Common myeloid progenitor, CD34-positive (primary cell): ENCODE measurements around the gene BCL2L2.

ENCODE experiments used
- CTCF ChIA-PET: fragments of 350-600 bp; sonication (Branson Sonifier 250); formaldehyde crosslinking; loops from one replicate; lab custom pipeline; 2021; ENCODE audit warnings: antibody characterized with exemption; lab: Charles Lee
- POLR2A ChIA-PET: fragments of 350-600 bp; sonication (Branson Sonifier 250); formaldehyde crosslinking; loops from one replicate; lab custom pipeline; 2021; ENCODE audit warnings: antibody characterized with exemption; lab: Charles Lee
- DNase-seq, 3 donors: peaks; one replicate each; pipeline versions ENCODE4 v3.0.0 to v3.0.0-alpha.2; 2013
- H3K27ac ChIP-seq, 2 experiments: 1 replicate in 1 of 2; 2 replicates in 1 of 2; pipeline ENCODE4 v1.7.0; 2013; ENCODE audit warnings: inconsistent platforms in 2 of 2, low read length in 2 of 2, mild to moderate bottlenecking in 2 of 2, low read depth in 1 of 2, moderate library complexity in 1 of 2; ENCODE audit not compliant: severe bottlenecking in 2 of 2, insufficient read depth in 1 of 2, poor library complexity in 1 of 2
- H3K27me3 ChIP-seq, 5 experiments: replicated peaks in 2 of 5; 1 replicate in 3 of 5; 2 replicates in 2 of 5; pipeline versions ENCODE4 v1.6.1 to v1.7.0; 2013; ENCODE audit warnings: low read length in 4 of 5, mild to moderate bottlenecking in 2 of 5, moderate library complexity in 2 of 5, inconsistent platforms in 1 of 5; ENCODE audit not compliant: insufficient read depth in 5 of 5, control insufficient read depth in 4 of 5
- H3K36me3 ChIP-seq, 4 experiments: 1 replicate in 2 of 4; 2 replicates in 2 of 4; pipeline versions ENCODE4 v1.6.1 to v1.7.0; 2013; ENCODE audit warnings: low read length in 3 of 4, control low read depth in 1 of 4, mild to moderate bottlenecking in 1 of 4; ENCODE audit not compliant: control insufficient read depth in 4 of 4, insufficient read depth in 4 of 4
- H3K4me1 ChIP-seq, 4 experiments: 1 replicate in 3 of 4; 2 replicates in 1 of 4; pipeline versions ENCODE4 v1.6.1 to v1.7.1; 2013; ENCODE audit warnings: low read length in 3 of 4, mild to moderate bottlenecking in 3 of 4, control low read depth in 1 of 4, inconsistent platforms in 1 of 4, moderate library complexity in 1 of 4; ENCODE audit not compliant: control insufficient read depth in 4 of 4, insufficient read depth in 4 of 4; ENCODE audit errors: control extremely low read depth in 1 of 4
- H3K4me3 ChIP-seq, 7 experiments: 1 replicate in 4 of 7; 2 replicates in 3 of 7; pipeline versions ENCODE4 v1.5.1 to v1.7.0; 2013; ENCODE audit warnings: mild to moderate bottlenecking in 7 of 7, low read length in 6 of 7, moderate library complexity in 6 of 7, inconsistent platforms in 2 of 7, low read depth in 2 of 7, control low read depth in 1 of 7; ENCODE audit not compliant: insufficient read depth in 4 of 7, control insufficient read depth in 1 of 7; ENCODE audit errors: extremely low read depth in 1 of 7
- H3K9me3 ChIP-seq, 5 experiments: 1 replicate in 4 of 5; 2 replicates in 1 of 5; pipeline versions ENCODE4 v1.6.1 to v1.7.1; 2013; ENCODE audit warnings: low read length in 4 of 5, mild to moderate bottlenecking in 2 of 5, inconsistent platforms in 1 of 5, low read depth in 1 of 5, moderate library complexity in 1 of 5; ENCODE audit not compliant: control insufficient read depth in 4 of 5, insufficient read depth in 2 of 5; ENCODE audit errors: control extremely low read depth in 1 of 5
- WGBS: methylation state at CpG from one replicate; pipeline ENCODE4 v1.1.5; 2013; ENCODE audit not compliant: insufficient coverage; 5-methylcytosine and 5-hydroxymethylcytosine counted together

The BCL2L2 gene

GRCh38 chr14:23335623-23336022, 29.0 kb downstream of the BCL2L2 start:
- H3K4me1 ChIP-seq = no peaks in the 10 kb centered on the region
- no peak overlapping the region for H3K4me3 ChIP-seq
- WGBS = 89% methylated on average over 2 of the region's 5 CpGs
- no peaks in the 10 kb centered on the region for H3K36me3 ChIP-seq
- H3K27me3 ChIP-seq = no peaks in the 10 kb centered on the region
- DNase-seq = peak in 1 of 3 donors; percentile 29
- ChIA-PET POLR2A (no interaction called here), CTCF (interaction anchor here (1.0 to 1.3 kb wide), 4 partner anchors 27 to 44 kb away, joined by 3 to 4 read pairs (median 3); no protein-coding TSS in a partner anchor)
- no peak overlapping the region for H3K27ac ChIP-seq
- peaks cover 0 to 4% (median 1%) of the 10 kb centered on the region in 5 experiments for H3K9me3 ChIP-seq

DNA sequence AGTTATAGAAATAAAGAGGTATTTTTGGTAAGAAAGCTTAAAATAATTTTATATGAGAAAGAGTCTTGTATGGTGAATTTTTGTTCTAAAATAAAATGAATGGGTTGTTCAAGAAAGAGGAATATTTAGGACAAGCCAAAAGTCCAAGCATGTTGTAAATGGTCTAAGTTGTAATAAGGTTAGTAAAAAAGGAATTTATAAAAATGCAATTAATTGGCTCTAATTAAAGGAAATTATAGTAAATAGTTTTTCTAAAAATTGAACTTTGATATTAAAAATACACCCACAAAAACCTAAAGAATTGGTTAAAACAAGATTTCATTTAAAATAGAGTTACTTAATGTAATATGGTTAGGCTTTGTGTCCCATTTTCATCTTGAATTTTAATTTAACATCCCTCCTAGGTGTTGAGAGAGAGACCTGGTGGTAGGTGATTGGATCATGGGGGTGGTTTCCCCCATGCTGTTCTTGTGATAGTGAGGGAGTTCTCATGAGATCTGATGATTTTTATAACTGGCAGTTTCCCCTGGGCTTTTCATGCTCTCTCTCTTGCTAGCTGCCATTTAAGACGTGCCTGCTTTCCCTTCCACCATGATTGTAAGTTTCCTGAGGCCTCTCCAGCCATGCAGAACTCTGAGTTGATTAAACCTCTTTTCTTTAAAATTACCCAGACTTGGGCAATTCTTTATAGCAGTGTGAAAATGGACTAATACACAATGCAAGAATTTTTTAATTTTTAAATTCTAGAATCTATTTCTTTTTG, 33.1 kb downstream of the BCL2L2 start:
- no peaks in the 10 kb centered on the region for H3K27me3 ChIP-seq
- no peak for DNase-seq
- H3K4me3 ChIP-seq = no peak overlapping the region
- no peak overlapping the region for H3K27ac ChIP-seq
- peaks cover 0 to 4% (median 1%) of the 10 kb centered on the region in 5 experiments for H3K9me3 ChIP-seq
- H3K4me1 ChIP-seq = no peaks in the 10 kb centered on the region
- no peaks in the 10 kb centered on the region for H3K36me3 ChIP-seq
- POLR2A ChIA-PET = interaction anchor here (0.6 kb wide), 1 partner anchor 190 kb away, joined by 3 read pairs; no protein-coding TSS in a partner anchor
- CTCF ChIA-PET = interaction anchor here (1.6 to 2.2 kb wide), 2 partner anchors 11 to 40 kb away, joined by 5 to 6 read pairs; no protein-coding TSS in a partner anchor
- no CpG with 5 or more reads among the region's 1 CpG for WGBS

- H3K4me1 ChIP-seq = no peaks in the 10 kb centered on the region
- H3K9me3 ChIP-seq = peaks cover 0 to 4% (median 1%) of the 10 kb centered on the region in 5 experiments
- H3K4me3 ChIP-seq = no peak overlapping the region
- peak in 1 of 3 donors; percentile 21 for DNase-seq
- ChIA-PET POLR2A (no interaction called here), CTCF (interaction anchor here (1.4 to 3.3 kb wide), 8 partner anchors 16 to 49 kb away, joined by 3 to 28 read pairs (median 6); partner anchors contain the start of gene PABPN1)
- H3K36me3 ChIP-seq = no peaks in the 10 kb centered on the region
- no peaks in the 10 kb centered on the region for H3K27me3 ChIP-seq
- H3K27ac ChIP-seq = no peak overlapping the region
- 89% methylated on average over 2 of the region's 3 CpGs for WGBS
Measured at GRCh38 chr14:23344481-23344880, 37.8 kb downstream of the BCL2L2 start.

DNA sequence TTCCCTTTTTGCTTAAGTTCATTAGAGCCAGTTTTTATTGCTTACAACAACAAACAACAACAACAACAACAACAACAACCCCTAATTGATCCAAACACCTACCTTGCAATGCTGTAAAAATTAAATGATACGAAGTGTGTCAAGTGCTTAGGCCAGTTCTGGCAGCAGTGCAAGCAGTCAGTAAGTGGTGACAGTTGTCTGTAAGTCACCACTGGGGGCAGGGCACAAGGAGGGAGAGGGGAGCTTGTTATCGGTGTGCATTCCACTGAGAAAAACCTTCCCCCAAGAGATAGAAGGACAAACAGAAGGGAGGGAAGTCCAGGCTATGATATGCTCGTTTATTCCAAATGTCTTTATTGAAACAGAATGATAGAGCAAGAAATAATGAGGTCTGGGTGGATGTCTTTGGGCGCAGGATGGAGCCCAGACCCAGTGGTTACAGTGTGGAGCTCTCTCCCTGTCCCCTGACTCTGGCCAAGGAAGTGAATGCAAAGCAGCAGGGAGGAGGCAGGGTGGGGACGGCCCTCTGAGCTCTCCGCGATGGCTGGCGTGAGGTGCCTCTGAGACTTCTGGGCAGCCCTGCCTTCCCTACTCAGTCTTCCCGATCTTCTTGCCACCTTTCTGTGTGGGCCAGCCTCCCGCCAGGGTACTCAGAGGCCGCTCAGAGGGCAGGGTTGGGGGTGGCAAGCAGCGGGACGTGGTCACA, 39.5 kb downstream of the BCL2L2 start:
- peaks cover 0 to 8% (median 0%) of the 10 kb centered on the region in 5 experiments for H3K27me3 ChIP-seq
- H3K9me3 ChIP-seq = no peaks in the 10 kb centered on the region
- H3K4me1 ChIP-seq = no peaks in the 10 kb centered on the region
- POLR2A ChIA-PET = no interaction called here
- WGBS = 93% methylated on average over 10 of the region's 13 CpGs
- H3K36me3 ChIP-seq = no peaks in the 10 kb centered on the region
- no peak overlapping the region for H3K4me3 ChIP-seq
- CTCF ChIA-PET = interaction anchor here (0.7 to 3.3 kb wide), 14 partner anchors 9 to 130 kb away, joined by 3 to 28 read pairs (median 4); partner anchors contain the start of gene PABPN1
- no peak overlapping the region for H3K27ac ChIP-seq
- no peak for DNase-seq

- 94% methylated on average over 21 of the region's 27 CpGs for WGBS
- CTCF ChIA-PET = interaction anchor here (1.3 to 3.3 kb wide), 11 partner anchors 9 to 213 kb away, joined by 3 to 28 read pairs (median 5); partner anchors contain the start of gene PABPN1
Measured at GRCh38 chr14:23346693-23347405, 40.2 kb downstream of the BCL2L2 start.

DNA sequence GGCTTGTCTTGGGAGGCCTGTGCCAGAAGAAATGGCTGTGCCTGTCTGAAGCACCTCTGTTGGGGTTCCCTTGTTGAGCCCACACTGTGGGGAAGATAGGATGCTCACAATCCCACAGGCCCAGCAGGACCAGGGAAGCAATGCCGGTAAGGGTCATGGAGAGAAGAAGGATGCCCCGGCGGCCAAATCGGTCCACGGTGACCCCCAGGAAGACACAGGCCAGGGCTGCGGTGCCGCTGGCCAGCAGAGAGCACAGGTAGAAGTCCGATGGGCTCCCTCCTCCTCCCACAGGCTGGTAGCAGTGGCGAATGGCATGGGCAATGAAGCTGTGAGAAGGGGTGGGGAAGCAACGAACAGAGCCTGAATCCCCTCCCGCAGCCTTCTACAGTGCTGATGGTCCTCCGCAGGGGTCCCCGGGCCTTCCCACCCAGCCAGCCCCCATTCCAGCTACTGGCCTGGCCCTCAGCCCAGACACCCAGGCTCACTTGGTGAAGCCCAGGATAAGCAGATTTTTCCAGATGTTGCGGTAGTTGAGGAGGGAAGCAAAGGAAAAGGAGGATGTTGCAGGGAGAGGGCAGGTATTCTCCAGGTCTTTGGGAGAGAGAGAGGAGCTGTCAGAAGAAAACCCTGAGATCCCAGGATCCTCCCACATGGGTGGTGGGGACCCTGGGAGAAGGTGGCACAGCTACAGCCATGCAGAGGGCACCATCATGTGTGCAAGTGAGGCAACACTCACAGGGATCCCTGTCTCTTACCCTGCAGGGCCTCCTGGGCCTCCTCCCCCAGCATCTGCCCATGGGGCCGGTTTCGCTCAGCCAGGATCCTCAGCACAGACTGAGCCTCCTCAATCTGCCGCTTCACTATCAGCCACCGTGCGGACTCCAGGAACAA, 41.0 kb downstream of the BCL2L2 start:
- no peak for DNase-seq
- H3K27me3 ChIP-seq = peaks cover 0 to 19% (median 0%) of the 10 kb centered on the region in 5 experiments
- H3K9me3 ChIP-seq = no peaks in the 10 kb centered on the region
- no peak overlapping the region for H3K4me3 ChIP-seq
- no peaks in the 10 kb centered on the region for H3K36me3 ChIP-seq
- ChIA-PET POLR2A (no interaction called here), CTCF (interaction anchor here (1.3 to 3.3 kb wide), 6 partner anchors 10 to 212 kb away, joined by 3 to 28 read pairs (median 4); no protein-coding TSS in a partner anchor)
- peaks cover 0 to 10% (median 10%) of the 10 kb centered on the region in 4 experiments for H3K4me1 ChIP-seq
- no peak overlapping the region for H3K27ac ChIP-seq
- WGBS = 98% methylated on average over 13 of the region's 19 CpGs

More at GRCh38 chr14:23346693-23347405, 40.2 kb downstream of the BCL2L2 start:
- H3K9me3 ChIP-seq = no peaks in the 10 kb centered on the region
- POLR2A ChIA-PET = no interaction called here
- H3K36me3 ChIP-seq = no peaks in the 10 kb centered on the region
- no peak overlapping the region for H3K27ac ChIP-seq
- peaks cover 0 to 15% (median 0%) of the 10 kb centered on the region in 5 experiments for H3K27me3 ChIP-seq
- peaks cover 0 to 4% (median 3%) of the 10 kb centered on the region in 4 experiments for H3K4me1 ChIP-seq
- no peak for DNase-seq
- H3K4me3 ChIP-seq = no peak overlapping the region
